ENCODE results near the gene RAD51B. TPM values are rescaled to one million over a fixed set of nuclear protein-coding genes. Genes with fewer than 3 reads are reported as not detected.
"Not testable (repeated sequence)": the region's sequence is repeated elsewhere in the genome, so short reads cannot be mapped to it uniquely, and the experiment has no call there.

The RAD51B gene
- polyA plus RNA-seq, 3 donors = 3.6 to 11.6 (median 9.4) TPM

GRCh38 chr14:68028075-68028474 is 208.5 kb downstream of the RAD51B start:
- Histone ChIP-seq H3K9me3 (replicated peaks in 1 of 2; ENCODE audit: control insufficient read depth in 1 of 2, insufficient read depth in 1 of 2, low read length in 2 of 2) (peaks cover 0 to 16% of the 10 kb centered on the region in 2 donors), H3K9ac (ENCODE audit: insufficient read depth, low read length, poor library complexity, severe bottlenecking) (no peak overlapping the region), H3K4me3 (replicated peaks in 1 of 3; ENCODE audit: low read depth in 2 of 3, low read length in 3 of 3) (no peak overlapping the region), H4K20me1 (ENCODE audit: insufficient read depth, low read length) (no peaks in the 10 kb centered on the region), H3K36me3 (replicated peaks in 1 of 2; ENCODE audit: control insufficient read depth in 1 of 2, insufficient read depth in 2 of 2, low read length in 2 of 2) (no peaks in the 10 kb centered on the region), H3K4me1 (ENCODE audit: control insufficient read depth in 1 of 2, insufficient read depth in 2 of 2, low read length in 2 of 2) (no peaks in the 10 kb centered on the region), H3K27me3 (ENCODE audit: control insufficient read depth in 2 of 2, insufficient read depth in 2 of 2, low read length in 2 of 2) (no peaks in the 10 kb centered on the region), H3K79me2 (ENCODE audit: insufficient read depth, low read length) (no peaks in the 10 kb centered on the region), H3K4me2 (replicated peaks; ENCODE audit: extremely low read depth, low read length, poor library complexity, severe bottlenecking) (no peak overlapping the region), H3K27ac (ENCODE audit: low read depth in 1 of 2, low read length in 2 of 2) (no peak overlapping the region), H2AFZ (ENCODE audit: insufficient read depth, low read depth, low read length, poor library complexity, severe bottlenecking) (no peak overlapping the region)
- 83% methylated on average over 1 of the region's 1 CpG for WGBS (ENCODE audit: insufficient coverage)
- Mint-ChIP-seq H3K4me1 (no peaks in the 10 kb centered on the region), H3K9me3 (peaks cover 14 to 38% (median 23%) of the 10 kb centered on the region in 7 donors), H3K27me3 (ENCODE audit: low read depth in 3 of 3) (peaks cover 0 to 6% (median 1%) of the 10 kb centered on the region in 3 donors), H3K4me3 (no peak overlapping the region), H3K36me3 (peaks cover 0 to 12% of the 10 kb centered on the region in 2 donors), H3K27ac (peak overlapping the region in 1 of 7 donors; percentile 17)
- TF ChIP-seq CTCF (IDR thresholded peaks at IDR 0.05) = no peak
- intact Hi-C loops (cut with micrococcal nuclease) = no loop called here
- no peak for DNase-seq

DNA sequence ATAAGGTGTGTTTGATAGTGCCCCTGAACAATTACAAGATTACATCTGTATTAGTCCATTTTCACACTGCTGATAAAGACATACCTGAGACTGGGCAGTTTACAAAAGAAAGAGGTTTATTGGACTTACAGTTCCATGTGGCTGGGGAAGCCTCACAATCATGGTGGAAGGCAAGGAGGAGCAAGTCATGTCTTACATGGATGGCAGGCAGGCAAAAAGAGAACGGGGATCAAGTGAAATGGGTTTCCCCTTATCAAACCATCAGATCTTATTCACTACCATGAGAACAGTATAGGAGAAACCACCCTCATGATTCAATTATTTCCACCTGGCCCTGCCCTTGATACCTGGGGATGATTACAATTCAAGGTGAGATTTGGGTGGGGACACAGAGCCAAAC is 211.4 kb downstream of the RAD51B start:
- H3K4me1 ChIP-seq (ENCODE audit: control insufficient read depth in 1 of 2, insufficient read depth in 2 of 2, low read length in 2 of 2); H2AFZ ChIP-seq (ENCODE audit: insufficient read depth, low read depth, low read length, poor library complexity, severe bottlenecking); H3K27me3 ChIP-seq (ENCODE audit: control insufficient read depth in 2 of 2, insufficient read depth in 2 of 2, low read length in 2 of 2); H3K9ac ChIP-seq (ENCODE audit: insufficient read depth, low read length, poor library complexity, severe bottlenecking); H3K36me3 ChIP-seq (replicated peaks in 1 of 2; ENCODE audit: control insufficient read depth in 1 of 2, insufficient read depth in 2 of 2, low read length in 2 of 2); H3K4me2 ChIP-seq (replicated peaks; ENCODE audit: extremely low read depth, low read length, poor library complexity, severe bottlenecking); H4K20me1 ChIP-seq (ENCODE audit: insufficient read depth, low read length); H3K27me3 Mint-ChIP-seq (ENCODE audit: low read depth in 3 of 3); H3K4me3 Mint-ChIP-seq; H3K27ac Mint-ChIP-seq; H3K27ac ChIP-seq (ENCODE audit: low read depth in 1 of 2, low read length in 2 of 2); H3K4me3 ChIP-seq (replicated peaks in 1 of 3; ENCODE audit: low read depth in 2 of 3, low read length in 3 of 3); intact Hi-C loops (cut with micrococcal nuclease); DNase-seq; H3K36me3 Mint-ChIP-seq; H3K79me2 ChIP-seq (ENCODE audit: insufficient read depth, low read length); H3K4me1 Mint-ChIP-seq: not testable (repeated sequence)
- H3K9me3 Mint-ChIP-seq = peaks cover 12 to 29% (median 16%) of the 10 kb centered on the region in 7 donors
- H3K9me3 ChIP-seq (replicated peaks in 1 of 2; ENCODE audit: control insufficient read depth in 1 of 2, insufficient read depth in 1 of 2, low read length in 2 of 2) = peaks cover 0 to 13% of the 10 kb centered on the region in 2 donors
- WGBS (ENCODE audit: insufficient coverage) = no CpG with 5 or more reads among the region's 1 CpG
